ENCODE measurements around the gene STXBP1.

- TF ChIP-seq CTCF (IDR thresholded peaks at IDR 0.05) (no peak), EP300 (IDR thresholded peaks at IDR 0.05) (no peak)
Measured at GRCh38 chr9:127738666-127739065, 126.6 kb downstream of the STXBP1 start.
